Measurements from ENCODE around the gene ARHGAP15.

- TF ChIP-seq EZH2 (IDR thresholded peaks at IDR 0.05; ENCODE audit: insufficient read depth, poor library complexity, severe bottlenecking) (no peak), EZH2phosphoT487 (IDR thresholded peaks at IDR 0.05; ENCODE audit: insufficient read depth, low read depth) (no peak)
These were observed 47.6 kb upstream of the ARHGAP15 start for GRCh38 chr2:143081616-143082015.
